Fibroblast of mammary gland (primary cell): ENCODE measurements around the gene ZNF331.
A peak's percentile ranks its signal among the peaks of the same experiment; 100 is the strongest.
"Not testable (repeated sequence)": the region's sequence is repeated elsewhere in the genome, so short reads cannot be mapped to it uniquely, and the experiment has no call there.

ENCODE experiments used
- DNase-seq: peaks from one replicate; pipeline ENCODE4 v3.0.0-alpha.2; 2010; ENCODE audit warnings: low read depth
- H3K4me3 ChIP-seq: 2 replicates; pipeline ENCODE4 v1.5.1; 2011; ENCODE audit warnings: low read depth, mild to moderate bottlenecking, low read length, moderate library complexity; ENCODE audit not compliant: control insufficient read depth
- TF ChIP-seq, protein P1 (sequence below): conservative IDR thresholded peaks from 2 replicates; pipeline ENCODE4 v1.5.1; 2011; ENCODE audit warnings: low read depth, low read length, inconsistent platforms; ENCODE audit not compliant: control insufficient read depth, insufficient read depth

The ZNF331 gene

DNA sequence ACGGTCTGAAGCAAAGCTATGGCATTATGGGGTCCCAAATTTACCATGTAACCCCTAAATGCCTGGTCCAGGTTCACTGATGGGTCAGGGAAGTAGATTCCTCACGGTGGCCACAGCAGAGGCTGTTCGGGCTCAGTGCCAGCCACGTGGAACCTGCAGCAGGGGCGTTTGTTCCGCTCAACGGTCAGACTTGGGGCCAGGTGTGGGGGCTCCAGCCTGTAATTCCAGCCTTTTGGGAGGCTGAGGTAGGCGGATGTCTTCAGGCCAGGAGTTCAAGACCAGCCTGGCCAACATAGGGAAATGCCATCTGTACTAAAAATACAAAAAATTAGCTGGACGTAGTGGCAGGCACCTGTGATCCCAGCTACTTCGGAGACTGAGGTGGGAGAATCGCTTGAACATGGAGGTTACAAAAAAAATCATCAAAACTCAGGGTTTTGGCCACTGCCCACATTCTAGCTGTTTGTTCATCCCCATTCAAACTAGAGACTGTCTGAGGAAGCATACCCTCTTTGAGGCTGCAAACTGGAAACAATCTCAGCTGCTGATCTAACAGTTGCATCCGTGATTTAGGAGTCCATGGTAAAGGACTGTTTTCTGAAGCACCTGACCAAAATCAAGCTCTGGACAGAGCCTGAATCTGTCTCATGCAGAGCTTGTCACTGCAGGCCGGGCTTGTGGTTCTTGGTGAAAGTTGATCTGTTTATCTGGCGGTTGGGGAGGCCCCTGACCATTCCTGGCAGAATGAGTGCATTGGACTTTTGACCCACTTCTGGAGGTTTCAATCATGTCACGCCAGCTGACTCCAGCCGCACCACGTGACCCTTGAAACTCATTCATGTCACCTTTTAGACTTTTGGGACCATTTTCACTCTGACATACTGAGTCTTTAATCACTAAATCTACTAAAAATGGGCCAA, 30.2 kb upstream of the ZNF331 start:
- no peak for DNase-seq
- H3K4me3 ChIP-seq: no peak overlapping the region
- TF ChIP-seq, protein P1, sequence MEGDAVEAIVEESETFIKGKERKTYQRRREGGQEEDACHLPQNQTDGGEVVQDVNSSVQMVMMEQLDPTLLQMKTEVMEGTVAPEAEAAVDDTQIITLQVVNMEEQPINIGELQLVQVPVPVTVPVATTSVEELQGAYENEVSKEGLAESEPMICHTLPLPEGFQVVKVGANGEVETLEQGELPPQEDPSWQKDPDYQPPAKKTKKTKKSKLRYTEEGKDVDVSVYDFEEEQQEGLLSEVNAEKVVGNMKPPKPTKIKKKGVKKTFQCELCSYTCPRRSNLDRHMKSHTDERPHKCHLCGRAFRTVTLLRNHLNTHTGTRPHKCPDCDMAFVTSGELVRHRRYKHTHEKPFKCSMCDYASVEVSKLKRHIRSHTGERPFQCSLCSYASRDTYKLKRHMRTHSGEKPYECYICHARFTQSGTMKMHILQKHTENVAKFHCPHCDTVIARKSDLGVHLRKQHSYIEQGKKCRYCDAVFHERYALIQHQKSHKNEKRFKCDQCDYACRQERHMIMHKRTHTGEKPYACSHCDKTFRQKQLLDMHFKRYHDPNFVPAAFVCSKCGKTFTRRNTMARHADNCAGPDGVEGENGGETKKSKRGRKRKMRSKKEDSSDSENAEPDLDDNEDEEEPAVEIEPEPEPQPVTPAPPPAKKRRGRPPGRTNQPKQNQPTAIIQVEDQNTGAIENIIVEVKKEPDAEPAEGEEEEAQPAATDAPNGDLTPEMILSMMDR: no peak

- DNase-seq: no peak
- no peak overlapping the region for H3K4me3 ChIP-seq
- TF ChIP-seq, protein P1: no peak
Measured at GRCh38 chr19:53509443-53509842, 28.5 kb upstream of the ZNF331 start.

DNA sequence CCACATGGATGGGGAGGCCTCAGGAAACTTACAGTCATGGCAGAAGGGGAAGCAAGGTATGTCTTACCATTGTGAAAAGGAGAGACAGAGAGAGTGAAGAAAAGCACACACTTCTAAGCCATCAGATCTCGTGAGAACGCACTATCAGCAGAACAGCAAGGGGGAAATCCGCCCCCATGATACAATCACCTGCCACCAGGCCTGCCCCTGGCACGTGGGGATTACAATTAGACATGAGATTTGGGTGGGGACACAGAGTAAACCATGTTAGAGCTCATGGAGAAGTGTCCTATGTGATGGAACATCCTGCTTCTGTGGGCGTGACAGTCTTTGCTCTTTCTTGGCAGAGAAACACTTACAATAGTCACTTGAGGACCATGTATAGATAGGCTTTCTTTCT, 28.1 kb upstream of the ZNF331 start:
- DNase-seq: no peak
- no peak overlapping the region for H3K4me3 ChIP-seq
- TF ChIP-seq, protein P1: no peak

DNA sequence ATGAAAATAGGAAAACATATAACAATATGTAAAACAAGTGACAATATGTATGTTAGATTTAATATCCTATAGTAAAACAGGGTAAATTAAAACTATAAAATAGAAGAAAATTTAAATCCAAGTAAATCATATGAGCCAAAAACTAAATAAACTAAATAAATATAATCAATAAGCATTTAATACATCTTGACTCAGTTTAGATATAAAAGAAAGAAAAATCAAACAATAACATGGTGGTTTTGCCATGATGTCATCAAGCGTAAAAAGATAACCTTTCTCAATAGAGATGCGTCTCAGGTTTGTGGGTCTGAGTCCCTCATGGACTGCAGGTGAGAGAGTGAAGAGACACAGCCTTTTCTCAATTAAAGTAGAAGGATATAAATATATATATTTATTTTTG, 26.6 kb upstream of the ZNF331 start:
- H3K4me3 ChIP-seq: no peak overlapping the region
- TF ChIP-seq, protein P1: no peak
- no peak for DNase-seq

- TF ChIP-seq, protein P1: peak; percentile 46
- H3K4me3 ChIP-seq: no peak overlapping the region
- peak; percentile 54 for DNase-seq
Measured at GRCh38 chr19:53511933-53512374, 26.0 kb upstream of the ZNF331 start.

- H3K4me3 ChIP-seq, DNase-seq: not testable (repeated sequence)
Measured at GRCh38 chr19:53515047-53515446, 22.9 kb upstream of the ZNF331 start.

- no peak overlapping the region for H3K4me3 ChIP-seq
- TF ChIP-seq, protein P1: no peak
- no peak for DNase-seq
Measured at GRCh38 chr19:53517114-53517741, 20.7 kb upstream of the ZNF331 start.
